ENCODE data around the gene THYN1.
"Not testable (repeated sequence)": the region's sequence is repeated elsewhere in the genome, so short reads cannot be mapped to it uniquely, and the experiment has no call there.

The THYN1 gene

DNA sequence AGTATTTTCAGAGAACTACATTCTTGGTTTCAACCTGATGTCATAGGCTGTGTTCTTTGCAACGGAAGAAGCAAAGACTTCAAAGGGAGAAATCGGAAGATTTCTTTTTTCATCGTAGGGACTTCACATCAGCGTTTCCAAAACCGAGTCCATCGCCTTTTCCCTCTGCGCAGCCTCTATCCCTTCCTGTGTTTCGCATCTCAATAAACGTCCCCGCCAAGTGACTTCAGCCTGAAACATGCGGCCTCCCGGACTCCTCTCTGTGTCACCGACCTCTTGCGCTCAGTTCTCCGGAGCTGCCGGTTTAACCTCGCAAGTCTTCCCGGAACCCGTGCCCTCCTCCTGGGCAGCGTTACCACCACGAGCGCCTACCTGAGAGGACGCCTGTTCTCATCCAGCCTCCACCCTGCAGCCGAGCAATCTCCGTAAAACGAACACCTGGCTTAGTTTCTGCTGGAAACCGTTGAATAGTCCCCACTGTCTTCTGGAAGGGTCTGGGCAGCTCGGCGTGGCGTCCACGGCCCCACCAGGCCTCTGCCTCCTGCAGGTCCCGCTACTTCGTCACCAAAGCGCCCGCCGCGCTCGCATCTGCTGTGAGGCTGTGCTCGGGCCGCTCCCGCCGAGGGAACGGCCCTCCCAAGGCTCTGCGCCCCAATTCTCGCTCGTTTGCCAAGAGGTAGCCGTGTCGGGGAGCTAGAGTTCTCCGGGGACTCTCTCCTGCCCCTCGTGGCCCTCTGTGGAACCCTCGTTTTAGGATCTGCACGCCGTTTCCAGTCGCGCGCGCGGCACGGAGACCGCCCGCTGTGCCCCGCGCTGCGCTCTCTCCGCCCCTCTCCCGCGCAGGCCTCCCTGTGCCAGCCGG, 22.6 kb upstream of the THYN1 start, which contains the start of gene GLB1L3:
GLB1L3 (plus strand) TSS at position 846 of the 862 bp plus-strand sequence. CDS start 362 bp downstream, outside the sequence.
- FAIRE-seq (no peak), DNase-seq (ENCODE audit: insufficient read length, low spot score) (no peak)

- no peak for FAIRE-seq
These were observed 22.0 kb upstream of the THYN1 start for GRCh38 chr11:134275188-134275533.

DNA sequence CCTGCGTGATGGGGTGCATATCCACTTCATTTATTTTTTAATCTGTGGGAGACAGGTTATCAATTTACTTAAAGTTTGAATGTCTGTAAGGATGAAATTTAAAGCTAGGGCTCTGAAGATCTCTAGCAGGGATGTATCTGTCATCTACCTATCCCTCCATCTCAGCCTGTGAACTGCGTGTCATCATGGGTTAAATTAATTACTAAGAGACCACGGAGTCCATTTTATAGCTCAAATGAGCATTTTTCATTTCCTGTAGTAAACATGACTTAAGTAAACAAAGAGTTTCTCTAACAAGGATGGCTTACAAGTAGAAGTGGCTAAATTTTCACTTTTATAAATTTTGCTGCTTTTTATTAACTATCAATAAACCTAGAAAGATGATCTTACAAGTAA, 20.2 kb upstream of the THYN1 start:
- DNase-seq (ENCODE audit: insufficient read length, low spot score) = no peak
- FAIRE-seq = no peak

More at GRCh38 chr11:134275188-134275533, 22.0 kb upstream of the THYN1 start:
- DNase-seq (ENCODE audit: insufficient read length, low spot score) = no peak

DNA sequence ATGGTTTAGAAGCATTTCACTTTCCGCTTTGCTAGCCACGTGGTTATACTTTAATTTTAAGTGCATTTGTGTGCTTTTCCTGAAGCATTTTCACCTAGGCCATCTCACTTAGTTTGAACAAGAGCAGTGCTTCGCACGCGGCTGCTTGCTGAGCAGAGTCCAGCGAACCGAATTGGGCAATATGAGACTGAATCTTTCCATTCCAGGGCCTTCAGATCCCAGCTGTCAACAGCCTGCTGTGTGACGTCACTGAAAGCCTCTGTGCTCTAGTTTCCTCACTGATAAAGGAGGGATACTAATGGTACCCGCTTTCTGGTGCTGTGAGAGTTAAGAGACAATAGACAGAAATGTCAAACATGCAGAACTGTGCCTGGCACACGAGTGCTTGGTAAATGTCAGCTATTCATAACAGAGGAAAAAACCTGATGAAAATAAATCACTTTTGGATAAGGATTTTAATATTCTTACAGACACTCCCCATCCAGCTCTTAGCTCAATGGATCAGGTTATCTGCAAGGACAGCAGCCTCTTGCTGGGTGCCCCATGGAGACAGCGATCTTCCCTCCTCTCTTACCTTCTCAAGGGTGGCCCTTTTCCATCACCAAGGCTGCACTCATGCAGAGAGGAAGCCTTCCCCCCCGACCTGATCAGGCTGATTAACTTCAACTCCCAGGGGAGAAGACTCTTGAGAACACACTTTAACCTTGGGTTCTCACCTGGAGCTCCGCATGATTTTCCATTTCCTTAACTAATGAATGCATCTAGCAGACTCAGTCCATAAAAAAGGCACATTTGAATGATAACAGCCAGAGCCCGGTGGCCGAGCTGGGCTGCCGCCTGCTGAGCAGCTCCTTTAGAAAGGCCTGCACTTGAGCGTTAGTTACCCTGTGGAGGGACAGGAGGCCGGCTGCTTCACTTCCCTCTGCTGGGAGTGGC, 19.5 kb upstream of the THYN1 start:
- DNase-seq (ENCODE audit: insufficient read length, low spot score) (no peak), FAIRE-seq (no peak)

- no peak for DNase-seq (ENCODE audit: insufficient read length, low spot score)
- FAIRE-seq = no peak
These were observed 18.8 kb upstream of the THYN1 start for GRCh38 chr11:134271978-134272377.

- DNase-seq (ENCODE audit: insufficient read length, low spot score) (no peak), FAIRE-seq (no peak)
These were observed 17.1 kb upstream of the THYN1 start for GRCh38 chr11:134270250-134270714.

GRCh38 chr11:134267966-134268365, 14.8 kb upstream of the THYN1 start:
- FAIRE-seq (no peak), DNase-seq (ENCODE audit: insufficient read length, low spot score) (no peak)

DNA sequence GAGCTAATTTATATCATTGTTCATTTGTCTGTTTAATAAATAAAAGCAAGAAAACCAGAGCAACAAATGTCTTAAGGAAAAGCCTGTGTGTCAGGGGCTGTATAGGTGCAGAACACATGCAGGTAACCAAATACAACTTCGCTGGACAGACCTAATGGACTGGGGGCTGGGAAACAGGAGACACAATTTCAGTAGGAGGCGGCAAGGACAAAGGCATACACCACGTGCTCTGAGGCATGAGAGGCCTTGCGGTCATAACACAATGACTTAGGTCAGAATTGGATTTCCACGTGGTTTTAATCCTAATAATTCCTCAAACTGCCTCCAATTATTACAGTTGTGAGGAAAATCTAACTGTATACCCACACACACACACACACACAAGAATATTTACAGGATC, 14.3 kb upstream of the THYN1 start:
- no peak for FAIRE-seq
- DNase-seq (ENCODE audit: insufficient read length, low spot score) = no peak

DNA sequence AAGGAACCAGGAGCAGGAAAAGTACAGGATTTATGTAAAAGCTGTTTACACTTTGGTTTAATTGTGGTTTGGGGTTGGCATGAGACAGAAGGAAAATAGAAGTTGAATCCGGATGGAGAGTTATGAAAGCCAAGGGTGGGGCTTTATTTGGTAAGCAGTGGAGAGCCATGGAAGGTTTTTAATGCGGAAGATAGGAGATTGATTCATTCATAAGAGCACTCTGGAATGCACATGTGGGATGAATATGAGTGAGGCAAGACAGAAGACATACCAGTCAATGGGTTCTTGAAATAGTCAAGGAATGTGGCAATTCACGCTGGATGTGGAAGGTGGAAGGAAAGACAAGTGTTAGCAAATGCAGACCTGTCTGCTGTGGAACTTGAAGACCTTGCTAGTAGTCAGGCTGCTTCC, 13.7 kb upstream of the THYN1 start:
- DNase-seq (ENCODE audit: insufficient read length, low spot score) (no peak), FAIRE-seq (no peak)

GRCh38 chr11:134266440-134266839, 13.3 kb upstream of the THYN1 start:
- DNase-seq (ENCODE audit: insufficient read length, low spot score) = no peak
- FAIRE-seq = no peak

DNA sequence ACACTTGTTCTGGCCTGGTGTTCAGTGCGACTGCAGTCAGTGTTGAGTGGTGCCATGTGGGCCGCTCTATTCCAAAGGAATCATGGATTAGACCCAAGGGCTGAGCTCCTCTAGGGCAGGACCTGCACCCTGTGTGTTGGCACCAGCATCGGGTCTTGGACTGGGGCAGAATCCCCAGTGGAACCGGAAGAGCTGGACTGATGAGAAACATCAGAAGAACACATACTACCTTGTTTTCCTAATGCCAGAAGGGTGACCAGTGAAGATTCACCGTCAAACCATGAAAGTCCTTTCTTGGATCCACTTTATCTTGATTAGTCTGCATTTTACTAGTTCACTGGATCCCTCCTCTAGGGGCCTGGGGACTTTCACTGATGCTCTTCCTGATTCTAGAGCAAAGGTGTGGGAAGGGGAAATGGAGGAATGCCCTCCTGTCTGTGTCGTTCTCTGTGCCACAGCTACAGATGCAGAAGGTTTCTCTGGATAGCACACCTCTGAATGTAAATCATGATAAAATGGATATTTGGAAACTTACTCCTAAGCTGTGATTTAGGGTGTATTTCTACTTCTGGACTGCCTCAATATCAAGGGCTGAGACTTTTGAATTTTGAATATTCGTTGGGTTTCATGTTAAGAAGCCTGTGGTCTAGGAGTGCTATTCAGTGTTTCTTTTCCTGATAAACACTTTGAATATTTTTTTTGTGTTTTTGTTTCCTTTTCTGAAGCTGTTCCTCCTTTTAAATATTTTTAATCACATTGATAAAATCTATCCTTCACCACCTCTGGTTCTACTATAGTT, 12.0 kb upstream of the THYN1 start:
- FAIRE-seq = no peak
- no peak for DNase-seq (ENCODE audit: insufficient read length, low spot score)

- FAIRE-seq = no peak
These were observed 8.7 kb upstream of the THYN1 start for GRCh38 chr11:134261626-134262488.

GRCh38 chr11:134260983-134261382, 7.8 kb upstream of the THYN1 start:
- no peak for FAIRE-seq
- DNase-seq (ENCODE audit: insufficient read length, low spot score) = no peak

More at GRCh38 chr11:134261626-134262488, 8.7 kb upstream of the THYN1 start:
- no peak for DNase-seq (ENCODE audit: insufficient read length, low spot score)

DNA sequence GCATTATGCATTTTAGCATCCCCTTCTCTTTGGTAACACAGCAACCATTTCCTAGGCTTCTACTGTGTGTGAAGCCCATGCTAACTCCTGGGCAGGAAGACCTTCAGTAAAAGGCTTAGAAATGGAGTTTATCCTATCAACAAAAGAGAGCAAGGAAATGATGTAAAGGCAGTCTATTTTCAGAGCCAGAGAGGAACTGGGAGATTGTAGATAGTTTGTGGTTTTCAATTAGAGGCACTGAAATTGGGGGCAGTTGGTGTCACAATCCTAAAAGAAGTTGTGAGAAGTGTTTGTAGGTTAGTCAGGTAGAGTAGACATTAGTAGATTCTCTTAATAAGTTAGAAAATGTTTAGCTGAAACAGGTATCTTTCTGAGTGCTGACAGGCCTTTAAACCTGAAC, 7.4 kb upstream of the THYN1 start:
- no peak for FAIRE-seq
- DNase-seq (ENCODE audit: insufficient read length, low spot score) = no peak

DNA sequence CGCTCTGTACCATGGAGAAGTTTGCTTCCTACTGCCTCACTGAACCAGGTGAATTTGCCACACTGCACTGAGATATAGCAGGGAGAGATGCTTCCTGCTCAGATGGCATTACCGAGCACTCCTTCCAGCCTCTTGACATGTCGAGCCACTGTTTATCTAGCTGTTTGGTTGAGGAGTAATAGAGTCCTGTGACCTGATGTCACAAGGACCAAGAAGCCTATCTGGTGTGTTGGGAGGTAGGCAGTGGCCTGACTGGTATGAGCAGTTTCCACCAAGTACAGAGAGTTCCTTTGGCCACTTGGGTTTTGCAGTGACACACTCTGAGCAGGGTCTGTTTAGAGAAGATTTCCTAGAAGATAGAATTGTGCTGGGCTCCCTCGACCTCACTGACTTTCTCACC, 5.4 kb upstream of the THYN1 start:
- FAIRE-seq (no peak), DNase-seq (ENCODE audit: insufficient read length, low spot score) (no peak)

GRCh38 chr11:134257101-134257500, 3.9 kb upstream of the THYN1 start:
- no peak for DNase-seq (ENCODE audit: insufficient read length, low spot score)
- no peak for FAIRE-seq

GRCh38 chr11:134255184-134255561, 2.0 kb upstream of the THYN1 start:
- not testable (repeated sequence) for DNase-seq (ENCODE audit: insufficient read length, low spot score); FAIRE-seq

DNA sequence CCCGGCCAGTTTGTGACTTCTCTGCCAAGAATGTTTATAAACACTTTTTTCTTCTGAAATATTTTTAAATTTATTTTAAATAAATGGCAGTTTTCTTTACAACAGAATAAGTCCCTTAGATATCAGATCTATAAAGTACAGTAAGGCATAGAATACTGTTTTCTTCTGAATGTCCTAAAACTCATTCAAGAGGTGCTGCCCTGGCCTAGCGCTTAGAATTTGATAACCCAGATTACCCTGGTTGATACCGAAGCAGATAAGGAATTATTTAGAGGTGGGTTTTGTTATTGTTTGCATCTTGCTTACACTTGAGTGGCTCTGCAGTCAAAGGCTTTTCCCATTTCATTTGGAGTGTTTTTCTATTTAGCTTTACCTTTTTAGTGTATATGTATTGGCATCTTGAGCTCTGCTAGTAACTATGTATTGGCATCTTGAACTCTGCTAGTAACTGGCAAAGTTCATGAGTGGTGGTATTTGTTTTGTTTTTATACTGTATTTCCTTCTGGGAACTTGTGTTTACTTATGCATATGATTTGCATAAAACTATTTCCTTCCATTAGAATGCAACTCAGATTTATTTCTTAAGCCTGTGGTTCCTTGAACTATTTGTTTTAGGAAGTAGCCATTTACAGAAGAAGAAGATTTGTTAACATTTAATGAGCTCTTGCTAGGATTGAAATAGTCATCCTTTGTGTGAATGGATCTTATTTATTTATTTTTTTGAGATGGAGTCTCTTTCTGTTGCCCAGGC, 1.5 kb upstream of the THYN1 start:
- DNase-seq (ENCODE audit: insufficient read length, low spot score) (no peak), FAIRE-seq (no peak)

Data from HTR-8/SVneo (cell line).